K562 (cell line): Measurements from ENCODE around the gene EDEM2. TPM values are rescaled to one million over a fixed set of nuclear protein-coding genes. Genes with fewer than 3 reads are reported as not detected.
A peak's percentile ranks its signal among the peaks of the same experiment; 100 is the strongest.

Experiments
- ATAC-seq: fragments of 200-7000 bp; cut with Tn5 transposase; 3 replicates; pipeline ENCODE4 v1.9.1; 2020; ENCODE audit warnings: moderate library complexity
- BruUV-seq: library from RNA; stranded (reverse); fragments of 400-500 nt; replicated peaks from 2 replicates; lab custom pipeline; 2021; lab: Mats Ljungman, UMichigan
- CTCF ChIA-PET: fragments of 300-600 bp; formaldehyde crosslinking; extraction: SDS; loops from one replicate; lab custom pipeline; 2021; ENCODE audit warnings: low intra/inter-chr PET ratio; lab: Yijun Ruan, JAX
- POLR2A ChIA-PET: fragments of 300-600, 350-650 bp; sonication (Branson Sonifier 250); formaldehyde crosslinking; extraction: SDS; loops from one replicate; lab custom pipeline; 2021; ENCODE audit warnings: antibody characterized with exemption, inconsistent platforms; lab: Yijun Ruan, JAX
- DNase-seq, 4 experiments: peaks; one replicate each; pipeline versions ENCODE4 v3.0.0 to v3.0.0-alpha.2; 2011 to 2018; ENCODE audit warnings: low spot score in 3 of 4, mixed read lengths in 3 of 4; ENCODE audit errors: extremely low read depth in 1 of 4
- FAIRE-seq: peaks from 2 replicates; lab custom pipeline; 2011; peaks lifted over from hg19 to GRCh38; lab: Jason Lieb, UNC
- H2AFZ ChIP-seq: 2 replicates; pipeline ENCODE4 v1.6.0; 2011; ENCODE audit warnings: low read depth, low read length, control low read depth, inconsistent platforms
- H3K27ac ChIP-seq: fragments of 200-600 bp; 3 replicates; pipeline ENCODE4 v1.8.0; 2011; ENCODE audit warnings: low read depth, mild to moderate bottlenecking, control low read depth, inconsistent platforms, low read length, moderate library complexity, mixed read lengths; ENCODE audit errors: extremely low read depth
- H3K27me3 ChIP-seq, 2 experiments: fragments of 300-600 bp in 1 of 2; 2 replicates in 1 of 2; 3 replicates in 1 of 2; pipeline versions ENCODE4 v1.6.0 to v1.8.0; 2011; ENCODE audit warnings: inconsistent platforms in 2 of 2, low read length in 2 of 2, mild to moderate bottlenecking in 1 of 2, mixed read lengths in 1 of 2, moderate library complexity in 1 of 2; ENCODE audit not compliant: control insufficient read depth in 2 of 2, insufficient read depth in 2 of 2
- H3K36me3 ChIP-seq: fragments of 300-600 bp; 3 replicates; pipeline ENCODE4 v1.8.0; 2011; ENCODE audit warnings: mild to moderate bottlenecking, low read length, inconsistent platforms; ENCODE audit not compliant: control insufficient read depth, insufficient read depth
- H3K4me1 ChIP-seq, 2 experiments: fragments of 200-600 bp in 1 of 2; replicated peaks in 1 of 2; 2 replicates in 1 of 2; 3 replicates in 1 of 2; pipeline versions ENCODE4 v1.5.1 to v1.8.0; 2011; ENCODE audit warnings: inconsistent platforms in 2 of 2, low read length in 2 of 2, mild to moderate bottlenecking in 1 of 2, mixed read lengths in 1 of 2, moderate library complexity in 1 of 2; ENCODE audit not compliant: control insufficient read depth in 2 of 2, insufficient read depth in 2 of 2
- H3K4me2 ChIP-seq: 2 replicates; pipeline ENCODE4 v1.6.1; 2011; ENCODE audit warnings: low read length, control low read depth, inconsistent platforms, mixed read lengths; ENCODE audit not compliant: insufficient read depth
- H3K4me3 ChIP-seq: fragments of 200-600 bp; sonication (generic), shearing (Covaris generic); 2 replicates; pipeline ENCODE4 v1.5.1; 2016; ENCODE audit warnings: control low read depth, inconsistent platforms
- H3K79me2 ChIP-seq: fragments of 200-600 bp; 3 replicates; pipeline ENCODE4 v1.8.0; 2011; ENCODE audit warnings: low read length, inconsistent platforms; ENCODE audit not compliant: control insufficient read depth, insufficient read depth
- H3K9ac ChIP-seq, 2 experiments: 2 replicates each; pipeline versions ENCODE4 v1.6.0 to v1.6.1; 2011; ENCODE audit warnings: low read depth in 2 of 2, low read length in 2 of 2, control low read depth in 1 of 2, inconsistent platforms in 1 of 2, mild to moderate bottlenecking in 1 of 2, mixed read lengths in 1 of 2; ENCODE audit not compliant: insufficient read depth in 1 of 2
- H3K9me1 ChIP-seq: one replicate; pipeline ENCODE4 v1.6.0; 2011; ENCODE audit warnings: inconsistent platforms, mild to moderate bottlenecking, low read length, moderate library complexity; ENCODE audit not compliant: control insufficient read depth, insufficient read depth
- H3K9me3 ChIP-seq: replicated peaks from 2 replicates; pipeline ENCODE4 v1.5.1; 2011; ENCODE audit warnings: low read depth, low read length, inconsistent platforms; ENCODE audit not compliant: control insufficient read depth, insufficient read depth
- H4K20me1 ChIP-seq: replicated peaks from 2 replicates; pipeline ENCODE4 v1.6.1; 2011; ENCODE audit warnings: low read length, inconsistent platforms, mixed read lengths; ENCODE audit not compliant: control insufficient read depth, insufficient read depth
- BMI1 ChIP-seq: fragments of 150-350 bp; IDR thresholded peaks from 2 replicates; pipeline ENCODE4 v1.6.1; 2014; ENCODE audit warnings: low read length
- CBFA2T3 ChIP-seq: fragments of 450-650 bp; IDR thresholded peaks from 2 replicates; pipeline ENCODE4 v1.6.1; 2017
- E2F4 ChIP-seq: sonication (generic); formaldehyde crosslinking; IDR thresholded peaks from 2 replicates; pipeline ENCODE4 v1.8.0; 2022; ENCODE audit warnings: mild to moderate bottlenecking, low read depth, missing genetic modification reagents
- ETV6 ChIP-seq, 3 experiments: fragments of 150-350 bp in 1 of 3; sonication (generic) in 1 of 3; formaldehyde crosslinking in 1 of 3; IDR thresholded peaks; 2 replicates each; pipeline versions ENCODE4 v1.6.1 to v1.8.0; 2014 to 2022; ENCODE audit warnings: borderline replicate concordance in 2 of 3, low read depth in 2 of 3, antibody characterized with exemption in 1 of 3, low read length in 1 of 3, mild to moderate bottlenecking in 1 of 3, missing genetic modification reagents in 1 of 3
- KDM1A ChIP-seq, 2 experiments: fragments of 450-650 bp; IDR thresholded peaks; 2 replicates each; pipeline ENCODE4 v1.6.1; 2016; ENCODE audit warnings: mild to moderate bottlenecking in 2 of 2
- MEIS2 ChIP-seq: fragments of 450-650 bp; IDR thresholded peaks from 2 replicates; pipeline ENCODE4 v1.6.1; 2014; ENCODE audit warnings: mild to moderate bottlenecking; ENCODE audit not compliant: partially characterized antibody
- RCOR1 ChIP-seq, 2 experiments: IDR thresholded peaks; 2 replicates each; pipeline ENCODE4 v1.6.1; 2012; ENCODE audit warnings: low read depth in 2 of 2, low read length in 2 of 2, borderline replicate concordance in 1 of 2, improper control_type of control experiment in 1 of 2
- TBP ChIP-seq: optimal IDR thresholded peaks from 2 replicates; pipeline ENCODE3; 2011; ENCODE audit warnings: low read depth, low read length, improper control_type of control experiment
- ZBTB40 ChIP-seq, 2 experiments: fragments of 450-650 bp in 1 of 2; sonication (generic) in 1 of 2; formaldehyde crosslinking in 1 of 2; IDR thresholded peaks; 2 replicates each; pipeline versions ENCODE4 v1.7.1 to v1.9.0; 2016 to 2022; ENCODE audit warnings: inconsistent platforms in 1 of 2, mild to moderate bottlenecking in 1 of 2, missing genetic modification reagents in 1 of 2
- ZNF347 ChIP-seq: fragments of 450-650 bp; formaldehyde crosslinking; IDR thresholded peaks from 2 replicates; pipeline ENCODE4 v1.4.0; 2020; ENCODE audit warnings: low read depth, mild to moderate bottlenecking, moderate library complexity
- ZNF695 ChIP-seq: fragments of 450-650 bp; formaldehyde crosslinking; IDR thresholded peaks from 2 replicates; pipeline ENCODE4 v1.4.0; 2020; ENCODE audit warnings: mild to moderate bottlenecking, moderate library complexity
- WGBS: fragments of 100-300 bp; shearing (Covaris generic); methylation state at CpG from one replicate; pipeline ENCODE4 v1.1.6; 2016; ENCODE audit warnings: low coverage, mixed read lengths; ENCODE audit not compliant: insufficient coverage; ENCODE audit errors: missing lambda C conversion rate; 5-methylcytosine and 5-hydroxymethylcytosine counted together
- in situ Hi-C: fragments of 300-500 bp; cut with MboI; formaldehyde crosslinking; loops from 4 replicates; pipeline ENCODE4 v1.15.0; 2018; ENCODE audit warnings: inconsistent platforms, mixed read lengths
- intact Hi-C: fragments of 100-400 bp; cut with micrococcal nuclease; formaldehyde crosslinking; loops from 2 replicates; pipeline ENCODE4 v1.14.2; 2022
- polyA plus RNA-seq, 8 experiments: library from polyadenylated mRNA; depleted of rRNA in 4 of 8; stranded (reverse) in 5 of 8; unstranded in 3 of 8; fragments of >200 nt; fragmentation: Nextera tagmentation in 2 of 8; fragmentation: Illumina TruSeq in 1 of 8; extraction: Ambion mirVana in 2 of 8; extraction: Trizol in 1 of 8; gene quantifications; 2 replicates each; pipeline versions ENCODE4 v1.2.1 to v1.2.3, GENCODE V29; 2011 to 2014; ENCODE audit warnings: inconsistent platforms in 1 of 8, missing spikeins in 1 of 8
- total RNA-seq, 7 experiments: library from RNA; depleted of rRNA in 6 of 7; stranded (reverse); fragments of >200 nt in 6 of 7; fragmentation: Illumina TruSeq in 2 of 7; extraction: Trizol in 2 of 7; gene quantifications; 2 replicates each; pipeline versions ENCODE4 v1.2.1 to v1.2.3, GENCODE V29; 2011 to 2021; ENCODE audit warnings: low replicate concordance in 1 of 7

EDEM2 gene
- total and polyA plus RNA-seq, 9 of the 15 experiments (the other 6 are each of a cell fraction or from before 2014, with no cell fraction given) = 6.9 to 11.0 (median 9.7) TPM

- Histone ChIP-seq H3K27me3 (no peaks in the 10 kb centered on the region), H3K36me3 (peaks cover 45% of the 10 kb centered on the region), H3K4me1 (peaks cover 0 to 4% of the 10 kb centered on the region in 2 experiments; a peak in 2 of 5 replicates), H4K20me1 (no peaks in the 10 kb centered on the region), H3K9me1 (no peaks in the 10 kb centered on the region), H3K9me3 (no peaks in the 10 kb centered on the region), H3K27ac (no peak overlapping the region), H3K4me3 (no peak overlapping the region), H3K4me2 (no peak overlapping the region), H3K9ac (no peak overlapping the region), H2AFZ (no peak overlapping the region), H3K79me2 (no peaks in the 10 kb centered on the region)
- DNase-seq (peak in 1 of 4 experiments; percentile 38), FAIRE-seq (no peak), ATAC-seq (no peak)
- in situ Hi-C loops (loop anchor here (25.0 kb wide), 1 partner anchor 301 kb away; the partner anchor contains the start of gene GDF5), intact Hi-C loops (no loop called here)
- POLR2A ChIA-PET = interaction anchor here (0.6 to 2.2 kb wide), 3 partner anchors 11 to 134 kb away, joined by 3 to 10 read pairs (median 4); partner anchors contain the start of gene EDEM2
- BruUV-seq = no TSS peak
- 71% methylated on average over 9 of the region's 11 CpGs for WGBS
- CTCF ChIA-PET = no interaction called here
- peak; percentile 34 for TF ChIP-seq MEIS2
- TF ChIP-seq KDM1A (IDR thresholded peaks at IDR 0.05) = peak; percentile 51 to 57; a peak in 3 of 4 replicates
- peak; percentile 26; the same call in 1 of the 2 replicates for TF ChIP-seq CBFA2T3
- no peak for TF ChIP-seq ETV6 (IDR thresholded peaks at IDR 0.05; ENCODE audit: borderline replicate concordance in 1 of 2, low read depth in 2 of 2, low read length in 1 of 2)
- TF ChIP-seq ETV6 (CRISPR knock-in tag; IDR thresholded peaks at IDR 0.05; ENCODE audit: borderline replicate concordance) = no peak
- TF ChIP-seq ZBTB40 (IDR thresholded peaks at IDR 0.05) = no peak
- TF ChIP-seq ZBTB40 (CRISPR knock-in tag; IDR thresholded peaks at IDR 0.05) = no peak
- no peak for TF ChIP-seq RCOR1 (IDR thresholded peaks at IDR 0.05; ENCODE audit: borderline replicate concordance in 1 of 2, low read depth in 2 of 2, low read length in 2 of 2)
- no peak for TF ChIP-seq BMI1
- TF ChIP-seq ZNF347 (CRISPR knock-in tag) = no peak
- no peak for TF ChIP-seq TBP
- TF ChIP-seq E2F4 (CRISPR knock-in tag) = no peak
- TF ChIP-seq ZNF695 (CRISPR knock-in tag) = no peak
Observed at GRCh38 chr20:35135867-35136586, 11.1 kb downstream of the EDEM2 start.
